ENCODE measurements around the gene SEC22C. TPM values are rescaled to one million over a fixed set of nuclear protein-coding genes. Genes with fewer than 3 reads are reported as not detected.

Gene SEC22C
- polyA plus RNA-seq, 1 of the 3 experiments (the other 2 are of a cell fraction): 28.5 TPM

GRCh38 chr3:42499478-42499871 lies 82.3 kb downstream of the SEC22C start:
- no peak overlapping the region for H3K4me3 ChIP-seq (ENCODE audit: low read depth in 2 of 2, low read length in 1 of 2)
- H2AFZ ChIP-seq (ENCODE audit: low read depth): no peak overlapping the region
- no peaks in the 10 kb centered on the region for H3K79me2 ChIP-seq (ENCODE audit: insufficient read depth)
- peaks cover 0 to 13% of the 10 kb centered on the region in 2 experiments; a peak in 1 of 4 replicates for H3K4me1 ChIP-seq (ENCODE audit: control insufficient read depth in 1 of 2, insufficient read depth in 2 of 2, low read depth in 1 of 2, low read length in 1 of 2)
- TF ChIP-seq POLR2AphosphoS5 (IDR thresholded peaks at IDR 0.05; ENCODE audit: low read depth, low read length) (no peak), FOSL2 (IDR thresholded peaks at IDR 0.05; ENCODE audit: borderline replicate concordance, low read depth) (no peak), JUND (IDR thresholded peaks at IDR 0.05) (no peak), GABPA (IDR thresholded peaks at IDR 0.05; ENCODE audit: low read depth) (no peak), CHD2 (IDR thresholded peaks at IDR 0.05; ENCODE audit: low read length, partially characterized antibody) (no peak), ZBTB33 (IDR thresholded peaks at IDR 0.05; ENCODE audit: borderline replicate concordance, low read depth) (no peak), NRF1 (IDR thresholded peaks at IDR 0.05; ENCODE audit: low read depth, low read length) (no peak), FOXJ3 (CRISPR knock-in tag; IDR thresholded peaks at IDR 0.05) (no peak), RFX5 (IDR thresholded peaks at IDR 0.05; ENCODE audit: low read length) (no peak), RCOR1 (IDR thresholded peaks at IDR 0.05; ENCODE audit: low read length) (no peak), PBX3 (IDR thresholded peaks at IDR 0.05) (no peak), SMC3 (IDR thresholded peaks at IDR 0.05; ENCODE audit: low read depth, low read length) (no peak), YY1 (IDR thresholded peaks at IDR 0.05; ENCODE audit: low read depth) (no peak), REST (IDR thresholded peaks at IDR 0.05; ENCODE audit: low read depth, low read length) (no peak)
- TF ChIP-seq, protein P1, sequence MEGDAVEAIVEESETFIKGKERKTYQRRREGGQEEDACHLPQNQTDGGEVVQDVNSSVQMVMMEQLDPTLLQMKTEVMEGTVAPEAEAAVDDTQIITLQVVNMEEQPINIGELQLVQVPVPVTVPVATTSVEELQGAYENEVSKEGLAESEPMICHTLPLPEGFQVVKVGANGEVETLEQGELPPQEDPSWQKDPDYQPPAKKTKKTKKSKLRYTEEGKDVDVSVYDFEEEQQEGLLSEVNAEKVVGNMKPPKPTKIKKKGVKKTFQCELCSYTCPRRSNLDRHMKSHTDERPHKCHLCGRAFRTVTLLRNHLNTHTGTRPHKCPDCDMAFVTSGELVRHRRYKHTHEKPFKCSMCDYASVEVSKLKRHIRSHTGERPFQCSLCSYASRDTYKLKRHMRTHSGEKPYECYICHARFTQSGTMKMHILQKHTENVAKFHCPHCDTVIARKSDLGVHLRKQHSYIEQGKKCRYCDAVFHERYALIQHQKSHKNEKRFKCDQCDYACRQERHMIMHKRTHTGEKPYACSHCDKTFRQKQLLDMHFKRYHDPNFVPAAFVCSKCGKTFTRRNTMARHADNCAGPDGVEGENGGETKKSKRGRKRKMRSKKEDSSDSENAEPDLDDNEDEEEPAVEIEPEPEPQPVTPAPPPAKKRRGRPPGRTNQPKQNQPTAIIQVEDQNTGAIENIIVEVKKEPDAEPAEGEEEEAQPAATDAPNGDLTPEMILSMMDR (IDR thresholded peaks at IDR 0.05): no peak
- no peaks in the 10 kb centered on the region for H3F3A ChIP-seq (replicated peaks; ENCODE audit: insufficient read depth)
- H4K20me1 ChIP-seq (ENCODE audit: insufficient read depth): no peaks in the 10 kb centered on the region
- DNase-seq: no peak
- CTCF ChIA-PET: interaction anchor here (1.0 to 1.8 kb wide), 2 partner anchors 49 to 56 kb away, joined by 3 to 4 read pairs; no protein-coding TSS in a partner anchor
- no peak overlapping the region for H3K27ac ChIP-seq (ENCODE audit: low read depth in 2 of 2, low read length in 1 of 2)
- no peak overlapping the region for H3K4me2 ChIP-seq
- no peak overlapping the region for H3K9ac ChIP-seq
- POLR2A ChIA-PET: no interaction called here
- no peaks in the 10 kb centered on the region for H3K36me3 ChIP-seq (replicated peaks in 1 of 2; ENCODE audit: control insufficient read depth in 1 of 2, insufficient read depth in 2 of 2, low read length in 1 of 2)
- WGBS (ENCODE audit: low lambda C conversion rate): 29% methylated on average over 3 of the region's 3 CpGs
- no peaks in the 10 kb centered on the region for H3K9me3 ChIP-seq
- no peaks in the 10 kb centered on the region for H3K9me2 ChIP-seq
- peaks cover 38% of the 10 kb centered on the region for H3K27me3 ChIP-seq (ENCODE audit: insufficient read depth)

Measured in SK-N-SH (cell line).